Fibroblast of the conjunctiva (primary cell): Measurements from ENCODE around the gene GOLGA6L10.
"Not testable (repeated sequence)": the region's sequence is repeated elsewhere in the genome, so short reads cannot be mapped to it uniquely, and the experiment has no call there.

Experiments
- DNase-seq: peaks from one replicate; pipeline ENCODE4 v3.0.0-alpha.2; 2010; ENCODE audit warnings: low read depth

GOLGA6L10 gene

GRCh38 chr15:82317516-82317915, 31.8 kb downstream of the GOLGA6L10 start:
- DNase-seq, result not testable (repeated sequence)

- DNase-seq, result no peak
Observed at GRCh38 chr15:82317091-82317489, 32.2 kb downstream of the GOLGA6L10 start.

DNA sequence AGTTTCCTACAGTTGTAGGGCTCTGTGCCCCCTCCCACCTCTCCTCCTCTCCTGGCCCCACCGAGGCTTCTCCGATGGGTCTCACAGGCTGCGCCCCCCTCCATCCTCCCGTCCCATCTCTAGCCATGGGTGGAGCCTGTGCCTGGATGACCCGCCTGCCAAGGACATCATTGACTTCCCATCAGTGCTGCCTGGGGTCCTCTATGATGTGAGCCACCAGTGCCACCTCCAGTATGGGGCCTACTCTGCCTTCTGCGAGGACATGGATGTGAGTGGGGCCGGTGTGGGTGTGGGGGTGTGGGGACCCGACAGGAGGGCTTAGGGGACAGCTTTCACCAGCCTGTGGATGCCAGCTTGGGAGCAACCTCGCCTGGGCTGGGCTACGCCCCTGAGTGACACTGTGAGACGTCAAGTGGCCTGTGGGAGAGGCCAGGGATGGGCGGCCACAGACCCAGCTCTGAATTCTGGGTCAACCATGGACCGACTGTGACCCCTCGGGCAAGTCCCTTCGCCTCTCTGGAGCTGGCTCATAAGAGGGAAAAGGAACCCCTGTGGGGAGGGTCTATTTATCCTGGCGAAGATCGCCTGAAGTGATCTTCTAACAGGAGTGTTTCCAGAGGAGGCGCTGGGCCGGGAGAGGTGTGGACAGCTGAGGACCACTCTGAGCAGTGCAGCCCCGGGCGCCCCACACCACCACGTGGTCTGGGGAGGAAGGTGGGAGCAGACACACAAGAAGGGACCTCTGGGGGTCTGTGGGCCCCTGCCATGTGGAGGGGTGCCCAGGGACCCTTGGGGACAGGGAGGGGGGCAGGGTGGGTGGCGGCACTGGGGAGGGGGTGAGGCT, 32.8 kb downstream of the GOLGA6L10 start:
- DNase-seq, result not testable (repeated sequence)

- no peak for DNase-seq
Observed at GRCh38 chr15:82315519-82316246, 33.6 kb downstream of the GOLGA6L10 start.

- no peak for DNase-seq
Observed at GRCh38 chr15:82314769-82315518, 34.3 kb downstream of the GOLGA6L10 start.

GRCh38 chr15:82313951-82314768, 35.1 kb downstream of the GOLGA6L10 start:
- not testable (repeated sequence) for DNase-seq

DNA sequence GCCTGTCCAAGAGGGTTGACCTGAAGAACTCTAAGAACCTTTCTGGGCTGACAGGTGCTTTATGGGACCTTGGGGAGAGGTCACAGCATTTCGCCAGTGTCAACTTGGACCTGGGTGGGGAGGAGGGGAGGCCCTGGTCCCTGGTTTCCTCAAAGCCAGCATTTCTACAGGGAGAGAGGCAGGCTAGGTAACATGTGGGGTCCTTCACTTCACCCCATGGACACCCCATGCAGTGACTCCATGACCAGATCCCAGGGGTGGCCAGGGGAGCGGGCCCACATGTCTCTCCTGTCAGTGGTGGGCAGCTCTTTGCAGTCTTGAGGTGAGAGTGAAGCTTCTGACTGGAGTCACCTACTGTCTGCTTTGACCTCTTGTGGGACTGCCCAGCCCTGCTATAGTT, 35.8 kb downstream of the GOLGA6L10 start:
- DNase-seq, result no peak

GRCh38 chr15:82312586-82313349, 36.5 kb downstream of the GOLGA6L10 start:
- DNase-seq, result no peak

DNA sequence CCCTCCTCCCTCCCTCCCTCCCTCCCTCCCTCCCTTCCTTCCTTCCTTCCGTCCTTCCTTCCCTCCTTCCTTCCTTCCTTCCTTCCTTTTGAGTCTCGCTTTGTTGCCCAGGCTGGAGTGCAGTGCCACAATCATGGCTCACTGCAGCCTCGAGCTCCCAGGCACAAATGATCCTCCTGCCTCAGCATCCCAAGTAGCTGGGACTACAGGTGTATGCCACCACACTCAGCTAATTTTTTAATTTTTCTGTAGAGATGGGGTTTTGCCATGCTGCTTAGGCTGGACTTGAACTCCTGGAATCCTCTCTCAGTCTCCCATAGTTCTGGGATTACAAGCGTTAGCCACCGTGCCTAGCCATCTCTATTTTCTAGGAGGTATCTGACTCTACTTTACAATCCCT, 38.0 kb downstream of the GOLGA6L10 start:
- not testable (repeated sequence) for DNase-seq

DNA sequence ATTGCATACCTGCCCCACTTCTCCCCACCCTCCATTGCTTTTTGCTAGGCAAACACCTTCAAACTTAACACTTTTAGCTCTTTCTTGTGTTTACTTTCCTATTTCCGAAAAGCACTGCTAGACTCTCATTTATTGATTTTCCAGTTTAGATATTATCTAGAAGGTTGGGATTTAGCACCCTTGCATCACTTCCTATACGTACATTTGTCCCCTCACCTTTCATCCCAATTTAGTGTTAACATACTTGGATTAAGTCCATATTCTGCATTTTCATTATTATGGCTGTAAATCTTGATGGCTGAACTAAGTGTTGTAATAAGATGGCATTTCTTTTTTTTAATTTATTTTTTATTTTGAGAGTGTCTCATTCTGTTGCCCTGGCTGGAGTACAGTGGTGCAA, 39.5 kb downstream of the GOLGA6L10 start:
- no peak for DNase-seq

GRCh38 chr15:82307714-82308081, 41.6 kb downstream of the GOLGA6L10 start:
- DNase-seq, result no peak

- DNase-seq, result no peak
Observed at GRCh38 chr15:82306791-82307713, 42.2 kb downstream of the GOLGA6L10 start.

DNA sequence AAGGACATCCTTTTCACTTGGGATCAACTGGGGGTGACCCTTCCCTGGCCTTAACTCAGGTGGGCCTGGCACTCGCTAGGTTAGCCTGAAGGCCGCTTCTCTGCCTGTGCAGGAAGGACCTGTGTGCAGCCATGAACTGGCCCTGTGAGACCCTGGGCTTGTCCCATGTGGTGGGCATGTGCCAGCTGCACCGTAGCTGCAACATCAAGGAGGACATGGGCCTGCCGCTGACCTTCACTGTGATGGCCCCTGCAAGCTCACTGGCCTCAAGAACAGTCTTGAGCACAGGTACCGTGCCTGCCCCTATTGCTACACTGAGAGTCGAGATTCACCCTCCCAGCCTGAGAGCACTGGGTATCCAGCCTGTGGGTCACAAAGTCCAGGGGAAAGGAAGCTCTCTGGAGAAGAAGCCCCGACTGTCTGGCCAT, 43.6 kb downstream of the GOLGA6L10 start:
- DNase-seq, result no peak

DNA sequence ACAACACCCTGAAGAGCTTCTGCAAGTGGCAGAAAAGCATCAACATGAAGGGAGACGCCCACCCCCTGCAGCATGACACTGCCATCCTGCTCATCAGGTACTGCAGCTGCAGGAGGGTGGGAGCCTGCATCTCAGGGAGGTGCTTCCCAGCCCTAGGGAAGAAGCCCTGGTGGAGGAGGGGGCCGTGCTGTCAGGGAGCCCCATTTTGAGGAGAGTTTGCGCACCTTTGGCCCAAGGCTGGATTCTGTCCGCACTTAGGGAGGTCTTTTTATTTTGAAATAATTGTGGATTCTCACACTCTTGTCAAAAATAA, 44.5 kb downstream of the GOLGA6L10 start:
- DNase-seq, result no peak

- DNase-seq, result no peak
Observed at GRCh38 chr15:82303956-82304777, 45.1 kb downstream of the GOLGA6L10 start.

DNA sequence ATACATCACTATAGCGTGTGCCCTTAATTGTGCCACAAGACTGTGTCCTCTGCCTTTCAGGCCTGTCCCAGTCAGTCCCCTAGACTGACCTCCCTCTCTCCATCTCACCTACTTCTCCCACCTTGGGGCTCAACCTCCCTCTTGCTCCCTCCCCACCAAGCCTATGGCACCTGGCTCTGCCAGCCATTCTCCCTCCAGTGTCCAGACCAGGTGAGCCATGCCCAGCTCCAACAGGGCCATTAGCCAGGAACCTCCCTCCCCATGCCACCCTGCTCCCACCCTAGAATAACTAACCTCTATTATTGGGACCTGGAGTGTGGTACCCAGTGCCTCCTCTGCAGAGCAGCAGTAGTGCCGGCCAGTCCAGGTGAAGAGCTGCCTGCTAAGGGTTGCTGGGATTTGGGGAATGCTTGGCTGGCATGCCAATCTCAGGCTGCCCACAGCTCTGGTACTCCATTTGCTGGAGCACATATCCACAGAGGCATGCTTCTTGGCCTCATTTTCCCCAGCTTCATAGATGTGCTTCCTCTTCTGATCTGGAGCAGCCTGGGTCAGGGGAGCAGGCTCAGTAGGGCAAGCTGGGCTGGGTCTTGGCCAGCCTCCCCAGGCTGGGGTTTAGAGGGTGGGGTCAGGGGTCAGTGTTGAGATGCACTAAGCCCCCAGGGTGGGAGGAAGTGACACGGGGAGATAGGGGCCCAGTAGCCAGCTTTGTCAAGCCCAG, 47.8 kb downstream of the GOLGA6L10 start:
- no peak for DNase-seq

- DNase-seq, result no peak
Observed at GRCh38 chr15:82300883-82301282, 48.4 kb downstream of the GOLGA6L10 start.

DNA sequence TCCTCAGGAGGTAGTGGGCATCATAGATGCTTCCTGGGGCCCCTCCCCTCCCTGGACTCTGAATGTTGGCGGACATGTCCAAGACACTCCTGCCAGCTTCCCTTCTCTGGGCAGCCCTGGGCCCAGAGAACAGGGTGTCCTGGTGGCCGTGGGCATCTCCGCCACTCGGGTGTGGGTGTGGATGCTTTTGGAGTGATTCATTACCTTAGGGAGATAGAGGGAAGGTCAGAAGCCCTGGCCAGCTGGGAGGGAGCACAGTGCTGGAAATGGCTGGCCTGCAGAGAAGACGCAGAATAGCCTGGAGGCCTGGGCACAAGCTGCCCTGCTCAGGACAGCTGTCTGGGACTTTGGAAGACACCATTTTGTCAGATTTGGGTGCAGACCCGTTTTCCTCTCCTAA, 48.9 kb downstream of the GOLGA6L10 start:
- DNase-seq, result not testable (repeated sequence)
